ENCODE measurements around the gene THTPA.

- TF ChIP-seq, protein P1, sequence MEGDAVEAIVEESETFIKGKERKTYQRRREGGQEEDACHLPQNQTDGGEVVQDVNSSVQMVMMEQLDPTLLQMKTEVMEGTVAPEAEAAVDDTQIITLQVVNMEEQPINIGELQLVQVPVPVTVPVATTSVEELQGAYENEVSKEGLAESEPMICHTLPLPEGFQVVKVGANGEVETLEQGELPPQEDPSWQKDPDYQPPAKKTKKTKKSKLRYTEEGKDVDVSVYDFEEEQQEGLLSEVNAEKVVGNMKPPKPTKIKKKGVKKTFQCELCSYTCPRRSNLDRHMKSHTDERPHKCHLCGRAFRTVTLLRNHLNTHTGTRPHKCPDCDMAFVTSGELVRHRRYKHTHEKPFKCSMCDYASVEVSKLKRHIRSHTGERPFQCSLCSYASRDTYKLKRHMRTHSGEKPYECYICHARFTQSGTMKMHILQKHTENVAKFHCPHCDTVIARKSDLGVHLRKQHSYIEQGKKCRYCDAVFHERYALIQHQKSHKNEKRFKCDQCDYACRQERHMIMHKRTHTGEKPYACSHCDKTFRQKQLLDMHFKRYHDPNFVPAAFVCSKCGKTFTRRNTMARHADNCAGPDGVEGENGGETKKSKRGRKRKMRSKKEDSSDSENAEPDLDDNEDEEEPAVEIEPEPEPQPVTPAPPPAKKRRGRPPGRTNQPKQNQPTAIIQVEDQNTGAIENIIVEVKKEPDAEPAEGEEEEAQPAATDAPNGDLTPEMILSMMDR (IDR thresholded peaks at IDR 0.05), result no peak
- no peak for TF ChIP-seq EZH2 (IDR thresholded peaks at IDR 0.05; ENCODE audit: borderline replicate concordance, insufficient read depth, low read depth, low read length, poor library complexity, severe bottlenecking)
Measured at GRCh38 chr14:23522643-23523198, 33.4 kb upstream of the THTPA start.
